Fibroblast of the aortic adventitia (primary cell): ENCODE measurements around the gene PCDH8. TPM values are rescaled to one million over a fixed set of nuclear protein-coding genes. Genes with fewer than 3 reads are reported as not detected.
A peak's percentile ranks its signal among the peaks of the same experiment; 100 is the strongest.

Experiments used
- DNase-seq: peaks from one replicate; pipeline ENCODE4 v3.0.0-alpha.2; 2010; ENCODE audit warnings: low read depth
- H3K4me3 ChIP-seq: 2 replicates; pipeline ENCODE4 v1.5.1; 2011; ENCODE audit warnings: low read depth, mild to moderate bottlenecking, control low read depth, low read length, moderate library complexity
- CTCF ChIP-seq: IDR thresholded peaks from 2 replicates; pipeline ENCODE4 v1.5.1; 2011; ENCODE audit warnings: mild to moderate bottlenecking, low read length, control low read depth, inconsistent platforms; ENCODE audit not compliant: insufficient read depth
- total RNA-seq: library from RNA; depleted of rRNA; stranded (reverse); fragments of >200 nt; gene quantifications from 2 replicates; pipeline ENCODE4 v1.2.3, GENCODE V29; 2012; ENCODE audit warnings: low replicate concordance

The PCDH8 gene
- not detected in 2 replicates for total RNA-seq

- no peak for DNase-seq
- TF ChIP-seq CTCF: no peak
- H3K4me3 ChIP-seq: no peak within 1 kb of the TSS
Observed at GRCh38 chr13:52848455-52849195, at the start of gene PCDH8. TSS of gene PCDH8 (minus strand) at chr13:52848640. CDS start at chr13:52848436, 204 bp downstream.

GRCh38 chr13:52896827-52897659 lies 48.6 kb upstream of the PCDH8 start:
- H3K4me3 ChIP-seq: no peak overlapping the region
- DNase-seq: no peak
- peak; percentile 26 for TF ChIP-seq CTCF

GRCh38 chr13:52894413-52894812 lies 46.0 kb upstream of the PCDH8 start:
- TF ChIP-seq CTCF: no peak
- H3K4me3 ChIP-seq: no peak overlapping the region
- no peak for DNase-seq

- DNase-seq: no peak
- H3K4me3 ChIP-seq: no peak overlapping the region
- TF ChIP-seq CTCF: no peak
Observed at GRCh38 chr13:52892925-52893324, 44.5 kb upstream of the PCDH8 start.

- DNase-seq: no peak
- TF ChIP-seq CTCF: no peak
- no peak overlapping the region for H3K4me3 ChIP-seq
Observed at GRCh38 chr13:52891706-52892105, 43.3 kb upstream of the PCDH8 start.

GRCh38 chr13:52887165-52887564 lies 38.7 kb upstream of the PCDH8 start:
- H3K4me3 ChIP-seq: no peak overlapping the region
- no peak for DNase-seq
- TF ChIP-seq CTCF: no peak
